ENCODE data around the gene ZSWIM4. TPM values are rescaled to one million over a fixed set of nuclear protein-coding genes. Genes with fewer than 3 reads are reported as not detected.

Gene ZSWIM4
- total and polyA plus RNA-seq, 7 donors: 0.60 to 4.4 (median 3.2) TPM

DNA sequence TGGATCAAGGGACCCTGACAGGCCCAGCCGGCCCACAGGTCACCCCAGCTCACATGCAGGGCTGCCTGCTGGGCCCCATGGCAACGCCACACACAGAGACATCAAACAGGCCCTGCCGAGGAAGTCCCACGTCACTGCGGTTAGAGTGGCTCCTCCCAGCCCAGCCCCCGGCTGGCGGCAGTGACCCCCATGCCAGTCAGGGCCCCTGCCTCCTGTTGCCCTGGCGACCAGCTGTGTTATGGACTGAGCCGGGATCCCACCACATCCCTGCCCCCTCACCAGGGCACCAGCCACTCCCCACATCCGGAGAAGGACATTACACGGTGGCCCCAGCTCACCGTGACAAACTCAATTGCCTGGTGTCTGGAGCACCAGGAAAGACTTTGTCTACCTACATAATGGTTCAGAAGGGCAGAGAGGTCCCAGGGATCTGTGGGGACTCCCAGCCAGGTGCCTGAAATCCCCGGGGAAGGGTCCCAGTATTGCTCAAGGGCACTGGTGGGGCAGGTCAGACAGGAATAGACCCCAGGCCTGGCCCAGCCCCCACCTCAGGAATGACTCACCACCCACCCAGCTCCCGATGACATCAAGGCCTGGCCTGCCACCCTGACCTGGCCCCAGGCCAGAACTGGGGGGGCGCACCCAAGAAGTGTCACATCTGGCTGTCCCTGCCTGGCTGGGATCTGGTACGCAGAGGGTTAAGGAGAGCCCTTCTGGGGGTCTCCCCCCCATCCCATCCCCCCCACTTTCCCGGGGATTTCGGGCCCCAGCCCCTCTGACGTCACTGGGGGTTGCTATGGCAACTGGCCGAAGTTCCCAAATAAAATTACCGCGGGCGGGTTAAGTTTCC is 51.5 kb downstream of the ZSWIM4 start:
- H3K4me3 ChIP-seq: peak overlapping the region; percentile 47 to 60 (median 54)
- no peaks in the 10 kb centered on the region for H3K9me3 ChIP-seq
- H3K36me3 ChIP-seq: no peaks in the 10 kb centered on the region
- H3K4me1 ChIP-seq: peaks cover 0 to 75% (median 64%) of the 10 kb centered on the region in 4 donors
- H3K27me3 ChIP-seq: no peaks in the 10 kb centered on the region
- TF ChIP-seq POLR2A (IDR thresholded peaks at IDR 0.05) (no peak), POLR2AphosphoS5 (IDR thresholded peaks at IDR 0.05) (peak; percentile 14 to 79 (median 39)), EP300 (IDR thresholded peaks at IDR 0.05) (peak; percentile 5 to 80 (median 55))
- TF ChIP-seq, protein P1, sequence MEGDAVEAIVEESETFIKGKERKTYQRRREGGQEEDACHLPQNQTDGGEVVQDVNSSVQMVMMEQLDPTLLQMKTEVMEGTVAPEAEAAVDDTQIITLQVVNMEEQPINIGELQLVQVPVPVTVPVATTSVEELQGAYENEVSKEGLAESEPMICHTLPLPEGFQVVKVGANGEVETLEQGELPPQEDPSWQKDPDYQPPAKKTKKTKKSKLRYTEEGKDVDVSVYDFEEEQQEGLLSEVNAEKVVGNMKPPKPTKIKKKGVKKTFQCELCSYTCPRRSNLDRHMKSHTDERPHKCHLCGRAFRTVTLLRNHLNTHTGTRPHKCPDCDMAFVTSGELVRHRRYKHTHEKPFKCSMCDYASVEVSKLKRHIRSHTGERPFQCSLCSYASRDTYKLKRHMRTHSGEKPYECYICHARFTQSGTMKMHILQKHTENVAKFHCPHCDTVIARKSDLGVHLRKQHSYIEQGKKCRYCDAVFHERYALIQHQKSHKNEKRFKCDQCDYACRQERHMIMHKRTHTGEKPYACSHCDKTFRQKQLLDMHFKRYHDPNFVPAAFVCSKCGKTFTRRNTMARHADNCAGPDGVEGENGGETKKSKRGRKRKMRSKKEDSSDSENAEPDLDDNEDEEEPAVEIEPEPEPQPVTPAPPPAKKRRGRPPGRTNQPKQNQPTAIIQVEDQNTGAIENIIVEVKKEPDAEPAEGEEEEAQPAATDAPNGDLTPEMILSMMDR (IDR thresholded peaks at IDR 0.05): no peak
- intact Hi-C loops (cut with DNase I): loop anchor here (5.0 to 10.0 kb wide), 3 partner anchors 684 to 1054 kb away; partner anchors contain the start of gene JUNB
- peak overlapping the region; percentile 96 to 100 (median 99) for H3K27ac ChIP-seq
- 1 to 2% methylated on average over 23 of the region's 23 CpGs for WGBS, 2 donors
- DNase-seq: peak; percentile 95

DNA sequence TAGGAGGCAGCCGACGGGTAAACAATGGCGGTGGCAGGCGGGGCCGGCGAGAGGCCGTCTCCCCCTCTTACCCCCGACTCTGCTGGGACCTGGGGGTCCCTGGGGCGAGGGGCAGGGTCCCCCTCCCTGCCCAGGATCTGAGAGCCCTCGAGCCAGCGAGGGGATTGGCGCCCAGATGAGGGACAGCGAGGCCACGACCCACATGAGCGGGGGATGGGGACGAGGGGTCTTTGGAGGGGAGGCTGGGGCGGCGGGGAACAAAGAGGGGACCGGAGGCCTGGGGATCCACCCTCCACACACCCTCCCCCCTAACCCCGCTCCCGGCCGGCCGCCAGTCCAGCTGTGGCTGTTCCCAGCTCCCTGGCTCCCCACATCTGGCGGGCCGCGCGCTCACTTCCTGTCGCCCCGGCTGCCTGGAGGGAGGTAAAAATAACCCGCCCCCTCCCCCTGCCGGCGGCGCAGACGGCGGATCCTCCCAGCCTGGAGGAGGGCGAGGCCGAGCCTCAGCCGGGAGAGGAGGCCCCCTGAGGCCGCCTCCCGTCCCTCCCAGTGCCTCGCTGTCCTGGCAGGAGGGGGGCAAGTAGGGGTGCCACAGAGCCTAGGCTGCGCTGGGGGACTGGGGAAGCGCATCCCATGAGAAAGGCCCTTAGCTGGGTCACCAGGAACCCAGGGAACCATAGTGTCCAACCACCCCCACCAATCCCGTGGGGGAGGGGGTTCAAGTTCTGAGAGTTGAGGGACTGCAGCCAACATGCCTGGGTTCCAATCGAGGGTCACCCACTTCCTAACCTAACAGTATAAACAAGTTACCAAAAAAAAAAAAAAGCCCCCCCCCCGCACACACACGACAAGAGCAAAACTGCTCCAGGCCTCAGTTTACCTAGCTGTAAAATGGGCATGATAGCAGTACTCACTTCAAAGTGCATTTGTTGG is 52.4 kb downstream of the ZSWIM4 start:
- peak; percentile 79 to 86 for TF ChIP-seq POLR2A (IDR thresholded peaks at IDR 0.05)
- peak; percentile 87 to 95 (median 93) for TF ChIP-seq POLR2AphosphoS5 (IDR thresholded peaks at IDR 0.05)
- TF ChIP-seq, protein P1 (IDR thresholded peaks at IDR 0.05): peak in 2 of 4 experiments; percentile 18 to 21
- TF ChIP-seq EP300 (IDR thresholded peaks at IDR 0.05): peak in 2 of 4 donors; percentile 60 to 72
- no peaks in the 10 kb centered on the region for H3K9me3 ChIP-seq
- H3K4me1 ChIP-seq: peaks cover 0 to 79% (median 69%) of the 10 kb centered on the region in 4 donors
- H3K4me3 ChIP-seq: peak overlapping the region; percentile 47 to 60 (median 54)
- H3K27ac ChIP-seq: peak overlapping the region; percentile 96 to 100 (median 99)
- intact Hi-C loops (cut with DNase I): loop anchor here (5.0 to 10.0 kb wide), 3 partner anchors 685 to 1055 kb away; partner anchors contain the start of gene JUNB
- WGBS, 2 donors: 2 to 4% methylated on average over 47 of the region's 47 CpGs
- peak; percentile 98 for DNase-seq
- H3K27me3 ChIP-seq: no peaks in the 10 kb centered on the region
- H3K36me3 ChIP-seq: no peaks in the 10 kb centered on the region

DNA sequence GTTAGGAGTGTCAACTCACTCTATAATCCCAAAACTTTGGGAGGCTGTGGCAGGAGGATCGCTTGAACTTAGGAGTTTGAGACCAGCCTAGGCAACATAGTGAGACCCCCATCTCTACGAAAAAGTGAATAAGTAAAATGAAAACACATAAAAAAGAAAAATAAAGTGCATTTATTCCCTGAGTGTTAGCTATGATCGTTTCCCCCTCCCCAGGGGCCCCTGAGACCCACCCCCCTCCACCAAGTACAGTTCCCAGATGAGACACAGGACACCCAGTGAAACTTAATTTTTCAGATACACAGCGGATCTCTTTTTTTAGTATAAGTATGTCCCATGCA is 53.1 kb downstream of the ZSWIM4 start:
- 67 to 75% methylated on average over 4 of the region's 4 CpGs for WGBS, 2 donors
- no peaks in the 10 kb centered on the region for H3K27me3 ChIP-seq
- intact Hi-C loops (cut with DNase I): loop anchor here (5.0 to 10.0 kb wide), 3 partner anchors 686 to 1056 kb away; partner anchors contain the start of gene JUNB
- H3K4me1 ChIP-seq: peaks cover 0 to 81% (median 67%) of the 10 kb centered on the region in 4 donors
- no peaks in the 10 kb centered on the region for H3K36me3 ChIP-seq
- TF ChIP-seq POLR2AphosphoS5 (IDR thresholded peaks at IDR 0.05) (no peak), POLR2A (IDR thresholded peaks at IDR 0.05) (no peak), EP300 (IDR thresholded peaks at IDR 0.05) (no peak)
- TF ChIP-seq, protein P1 (IDR thresholded peaks at IDR 0.05): no peak
- H3K4me3 ChIP-seq: no peak overlapping the region
- no peaks in the 10 kb centered on the region for H3K9me3 ChIP-seq
- DNase-seq: no peak
- peak overlapping the region; percentile 96 to 100 (median 99) for H3K27ac ChIP-seq

DNA sequence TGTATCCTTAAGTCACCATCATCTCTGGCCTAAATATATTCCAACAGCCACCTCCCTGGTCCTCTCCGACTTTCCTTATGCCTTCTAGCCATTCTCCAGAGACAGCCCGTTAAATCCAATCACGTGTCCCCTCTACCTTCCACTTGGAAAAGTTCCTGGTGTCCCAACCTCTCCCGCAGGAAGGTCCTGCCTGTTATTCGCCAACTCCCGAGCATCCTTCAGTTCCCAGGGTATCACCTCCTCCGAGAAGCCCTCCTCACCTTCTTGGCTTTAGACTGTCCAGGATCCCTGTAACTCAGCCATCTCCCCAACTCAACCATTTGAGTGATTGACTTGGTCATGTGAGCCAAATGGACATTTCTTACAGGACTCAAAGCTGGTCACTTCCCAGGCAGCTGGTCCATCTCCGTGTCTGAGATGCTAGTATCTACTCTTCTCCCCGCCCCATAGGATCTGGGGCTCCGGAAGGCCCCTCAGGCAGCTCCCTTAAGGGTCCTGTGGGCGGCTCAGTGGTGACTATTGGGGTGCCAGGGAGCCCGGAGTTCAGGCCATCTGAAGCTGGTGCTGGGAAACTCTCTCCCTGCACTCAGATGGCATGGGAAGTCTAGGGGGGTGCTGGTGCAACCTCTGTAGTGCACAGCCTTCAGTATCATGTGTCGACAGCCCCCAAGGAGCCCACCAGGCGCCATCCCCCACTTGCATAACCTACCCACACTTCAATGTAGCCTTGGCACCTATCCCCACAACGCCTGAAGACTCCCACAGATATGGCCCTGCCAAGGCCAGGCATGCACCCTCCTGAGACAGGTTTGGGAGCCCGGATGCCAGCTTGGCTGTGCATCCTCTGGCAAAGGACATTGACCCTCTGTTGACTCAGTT is 53.8 kb downstream of the ZSWIM4 start:
- no peak for DNase-seq
- intact Hi-C loops (cut with DNase I): loop anchor here (5.0 to 10.0 kb wide), 3 partner anchors 687 to 1057 kb away; partner anchors contain the start of gene JUNB

More for the DNA sequence above, 53.8 kb downstream of the ZSWIM4 start:
- WGBS, 2 donors: 57 to 77% methylated on average over 16 of the region's 16 CpGs
- H3K36me3 ChIP-seq: no peaks in the 10 kb centered on the region
- H3K27ac ChIP-seq: peak overlapping the region; percentile 96 to 100 (median 99)
- no peak overlapping the region for H3K4me3 ChIP-seq
- H3K9me3 ChIP-seq: no peaks in the 10 kb centered on the region
- H3K27me3 ChIP-seq: no peaks in the 10 kb centered on the region
- TF ChIP-seq POLR2A (IDR thresholded peaks at IDR 0.05) (no peak), EP300 (IDR thresholded peaks at IDR 0.05) (no peak), POLR2AphosphoS5 (IDR thresholded peaks at IDR 0.05) (no peak)
- TF ChIP-seq, protein P1 (IDR thresholded peaks at IDR 0.05): no peak
- H3K4me1 ChIP-seq: peaks cover 0 to 78% (median 61%) of the 10 kb centered on the region in 4 donors
